ENCODE data around the gene GALNT2. TPM values are rescaled to one million over a fixed set of nuclear protein-coding genes. Genes with fewer than 3 reads are reported as not detected.

Gene GALNT2
- total and polyA plus RNA-seq, 12 donors, result 9.7 to 35.1 (median 25.8) TPM

- peaks cover 8 to 34% (median 20%) of the 10 kb centered on the region in 9 donors for H3K4me1 ChIP-seq
- intact Hi-C loops (cut with DNase I), result loop anchor here in 1 of 10 donors (2.0 to 10.0 kb wide), 2 partner anchors 194 to 608 kb away; no protein-coding TSS in a partner anchor
- DNase-seq, result peak in 1 of 2 donors; percentile 57
- ATAC-seq, result peak; percentile 56 to 74 (median 70)
- H3K36me3 ChIP-seq, result peaks cover 0 to 76% (median 13%) of the 10 kb centered on the region in 9 donors
- TF ChIP-seq, protein P1, sequence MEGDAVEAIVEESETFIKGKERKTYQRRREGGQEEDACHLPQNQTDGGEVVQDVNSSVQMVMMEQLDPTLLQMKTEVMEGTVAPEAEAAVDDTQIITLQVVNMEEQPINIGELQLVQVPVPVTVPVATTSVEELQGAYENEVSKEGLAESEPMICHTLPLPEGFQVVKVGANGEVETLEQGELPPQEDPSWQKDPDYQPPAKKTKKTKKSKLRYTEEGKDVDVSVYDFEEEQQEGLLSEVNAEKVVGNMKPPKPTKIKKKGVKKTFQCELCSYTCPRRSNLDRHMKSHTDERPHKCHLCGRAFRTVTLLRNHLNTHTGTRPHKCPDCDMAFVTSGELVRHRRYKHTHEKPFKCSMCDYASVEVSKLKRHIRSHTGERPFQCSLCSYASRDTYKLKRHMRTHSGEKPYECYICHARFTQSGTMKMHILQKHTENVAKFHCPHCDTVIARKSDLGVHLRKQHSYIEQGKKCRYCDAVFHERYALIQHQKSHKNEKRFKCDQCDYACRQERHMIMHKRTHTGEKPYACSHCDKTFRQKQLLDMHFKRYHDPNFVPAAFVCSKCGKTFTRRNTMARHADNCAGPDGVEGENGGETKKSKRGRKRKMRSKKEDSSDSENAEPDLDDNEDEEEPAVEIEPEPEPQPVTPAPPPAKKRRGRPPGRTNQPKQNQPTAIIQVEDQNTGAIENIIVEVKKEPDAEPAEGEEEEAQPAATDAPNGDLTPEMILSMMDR (IDR thresholded peaks at IDR 0.05), result peak; percentile 45 to 75 (median 64)
- no peaks in the 10 kb centered on the region for H3K27me3 ChIP-seq
- H3K27ac ChIP-seq, result peak overlapping the region in 1 of 10 donors; percentile 44
- no peaks in the 10 kb centered on the region for H3K9me3 ChIP-seq
- H3K4me3 ChIP-seq, result no peak overlapping the region
- 85% methylated on average over 19 of the region's 19 CpGs for WGBS, 2 donors
Observed at GRCh38 chr1:230268371-230269170, 201.5 kb downstream of the GALNT2 start.

- TF ChIP-seq, protein P1 (IDR thresholded peaks at IDR 0.05), result no peak
- peak overlapping the region in 8 of 10 donors; percentile 29 to 71 (median 57) for H3K27ac ChIP-seq
- DNase-seq, result no peak
- H3K4me3 ChIP-seq, result no peak overlapping the region
- no peaks in the 10 kb centered on the region for H3K9me3 ChIP-seq
- peaks cover 8 to 38% (median 20%) of the 10 kb centered on the region in 9 donors for H3K4me1 ChIP-seq
- no peaks in the 10 kb centered on the region for H3K27me3 ChIP-seq
- ATAC-seq, result no peak
- H3K36me3 ChIP-seq, result peaks cover 0 to 75% (median 12%) of the 10 kb centered on the region in 9 donors
- intact Hi-C loops (cut with DNase I), result no loop called here
- WGBS, 2 donors, result 78 to 95% methylated on average over 1 of the region's 1 CpG
Observed at GRCh38 chr1:230270185-230270558, 203.1 kb downstream of the GALNT2 start.

DNA sequence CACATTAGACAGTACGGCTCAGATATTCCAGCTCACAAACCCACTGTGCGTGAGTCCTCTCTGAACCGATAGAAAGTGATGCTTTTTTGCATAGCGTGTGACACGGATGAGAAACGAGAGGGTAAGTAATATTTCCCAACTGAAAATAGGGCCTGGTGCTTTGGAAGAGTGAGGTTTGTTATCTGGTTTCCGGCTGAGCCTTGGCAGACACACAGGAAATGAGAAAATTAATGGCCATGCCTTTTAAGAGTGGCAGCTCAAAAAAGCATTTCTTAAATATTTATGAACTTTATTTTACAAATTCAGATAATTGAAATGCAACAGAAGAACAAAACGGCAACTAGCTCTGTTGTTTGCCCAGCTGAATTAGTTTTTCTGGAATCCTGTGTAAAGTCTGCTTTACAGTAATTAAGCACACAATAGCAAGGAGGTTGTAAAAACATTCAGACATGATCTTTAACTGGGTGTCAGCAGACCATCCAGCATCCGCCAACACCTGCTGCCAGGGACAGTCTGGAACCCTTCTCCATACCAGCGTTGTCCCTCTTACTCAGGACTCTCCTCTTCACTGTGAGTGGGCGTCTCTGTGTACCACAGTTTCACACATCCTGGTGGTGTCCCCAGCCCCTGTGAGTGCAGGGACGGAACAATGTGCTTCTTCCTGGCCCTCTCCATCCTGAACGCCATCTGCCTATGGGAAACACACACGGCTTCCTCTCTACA is 203.7 kb downstream of the GALNT2 start:
- Histone ChIP-seq H3K4me3 (no peak overlapping the region), H3K36me3 (peaks cover 0 to 75% (median 14%) of the 10 kb centered on the region in 9 donors), H3K9me3 (no peaks in the 10 kb centered on the region), H3K27ac (peak overlapping the region in 8 of 10 donors; percentile 29 to 71 (median 57)), H3K4me1 (peaks cover 8 to 38% (median 20%) of the 10 kb centered on the region in 9 donors), H3K27me3 (no peaks in the 10 kb centered on the region)
- peak in 7 of 8 donors; percentile 33 to 66 (median 54) for ATAC-seq
- intact Hi-C loops (cut with DNase I), result no loop called here
- TF ChIP-seq, protein P1 (IDR thresholded peaks at IDR 0.05), result no peak
- WGBS, 2 donors, result 31 to 40% methylated on average over 14 of the region's 14 CpGs
- DNase-seq, result no peak

GRCh38 chr1:230271300-230272035 is 204.4 kb downstream of the GALNT2 start:
- no peak overlapping the region for H3K4me3 ChIP-seq
- peaks cover 8 to 38% (median 20%) of the 10 kb centered on the region in 9 donors for H3K4me1 ChIP-seq
- no peaks in the 10 kb centered on the region for H3K9me3 ChIP-seq
- H3K27ac ChIP-seq, result peak overlapping the region in 7 of 10 donors; percentile 4 to 71 (median 62)
- ATAC-seq, result no peak
- 91% methylated on average over 20 of the region's 20 CpGs for WGBS, 2 donors
- H3K27me3 ChIP-seq, result no peaks in the 10 kb centered on the region
- peaks cover 0 to 75% (median 18%) of the 10 kb centered on the region in 9 donors for H3K36me3 ChIP-seq
- intact Hi-C loops (cut with DNase I), result no loop called here
- no peak for DNase-seq
- TF ChIP-seq, protein P1 (IDR thresholded peaks at IDR 0.05), result no peak

Measured in heart right ventricle (tissue), 16 donors.